Suprapubic skin (tissue), 4 donors: ENCODE data around the gene IP6K1.

Experiments used
- CTCF ChIP-seq, 2 donors: fragments of 200-600 bp in 1 of 2; fragments of 450-650 bp in 1 of 2; sonication (generic) in 1 of 2; IDR thresholded peaks; one replicate each; pipeline ENCODE4 v1.5.1; 2016 to 2019; ENCODE audit warnings: antibody characterized with exemption in 2 of 2, mild to moderate bottlenecking in 1 of 2, moderate library complexity in 1 of 2
- EP300 ChIP-seq: sonication (generic); formaldehyde crosslinking; IDR thresholded peaks from one replicate; pipeline ENCODE4 v1.6.1; 2017; ENCODE audit warnings: antibody characterized with exemption
- POLR2A ChIP-seq, 2 donors: fragments of 450-650 bp; IDR thresholded peaks; one replicate each; pipeline ENCODE4 v1.6.1; 2017; ENCODE audit warnings: antibody characterized with exemption in 2 of 2, mild to moderate bottlenecking in 2 of 2, moderate library complexity in 2 of 2
- POLR2AphosphoS5 ChIP-seq, 3 donors: sonication (generic); formaldehyde crosslinking; IDR thresholded peaks; one replicate each; pipeline ENCODE4 v1.6.1; 2017; ENCODE audit warnings: antibody characterized with exemption in 3 of 3

- TF ChIP-seq POLR2AphosphoS5 (IDR thresholded peaks at IDR 0.05) (no peak), CTCF (IDR thresholded peaks at IDR 0.05) (no peak), POLR2A (IDR thresholded peaks at IDR 0.05) (no peak), EP300 (no peak)
Measured at GRCh38 chr3:49781415-49782199, 4.7 kb downstream of the IP6K1 start.
